Peyer's patch (tissue), 4 donors: ENCODE results near the gene AUTS2. TPM values are rescaled to one million over a fixed set of nuclear protein-coding genes. Genes with fewer than 3 reads are reported as not detected.

Source experiments
- DNase-seq, 3 donors: peaks; one replicate each; pipeline ENCODE4 v3.0.0-alpha.2; 2017 to 2019
- H3K27ac ChIP-seq, 4 donors: fragments of 200-600 bp; sonication (generic); one replicate each; pipeline ENCODE4 v1.5.1; 2016 to 2019
- H3K27me3 ChIP-seq, 2 donors: fragments of 200-600 bp; sonication (generic); one replicate each; pipeline ENCODE4 v1.5.1; 2019
- H3K36me3 ChIP-seq, 3 donors: fragments of 200-600 bp; sonication (generic); one replicate each; pipeline ENCODE4 v1.5.1; 2016 to 2019
- H3K4me1 ChIP-seq, 4 donors: fragments of 200-600 bp; sonication (generic); one replicate each; pipeline ENCODE4 v1.5.1; 2016 to 2019
- H3K4me3 ChIP-seq, 4 donors: fragments of 200-600 bp; sonication (generic); 1 replicate in 3 of 4; 2 replicates in 1 of 4; pipeline ENCODE4 v1.5.1; 2016 to 2019; ENCODE audit warnings: mild to moderate bottlenecking in 1 of 4
- H3K9me3 ChIP-seq, 4 donors: fragments of 200-600 bp; sonication (generic); one replicate each; pipeline ENCODE4 v1.5.1; 2016 to 2019; ENCODE audit warnings: mild to moderate bottlenecking in 1 of 4
- CTCF ChIP-seq, 6 experiments: fragments of 450-650 bp in 4 of 6; fragments of 200-600 bp in 2 of 6; sonication (generic) in 1 of 6; IDR thresholded peaks; one replicate each; pipeline ENCODE4 v1.5.1; 2017 to 2019; ENCODE audit warnings: antibody characterized with exemption in 6 of 6, mild to moderate bottlenecking in 3 of 6, moderate library complexity in 1 of 6
- POLR2A ChIP-seq, 2 donors: fragments of 450-650 bp; IDR thresholded peaks; one replicate each; pipeline ENCODE4 v1.5.1; 2017; ENCODE audit warnings: antibody characterized with exemption in 2 of 2, mild to moderate bottlenecking in 2 of 2, moderate library complexity in 2 of 2
- total RNA-seq, 4 donors: library from RNA; depleted of rRNA; stranded (reverse); fragments of >200 nt; gene quantifications; one replicate each; pipeline ENCODE4 v1.1.0, GENCODE V29; 2016

The AUTS2 gene
- total RNA-seq, 4 donors from 2014 or later, result 55.9 to 90.0 (median 72.6) TPM

GRCh38 chr7:70318511-70318910, 720.2 kb downstream of the AUTS2 start:
- H3K27ac ChIP-seq, result no peak overlapping the region
- TF ChIP-seq CTCF (IDR thresholded peaks at IDR 0.05), result no peak
- no peak for TF ChIP-seq POLR2A (IDR thresholded peaks at IDR 0.05)
- H3K27me3 ChIP-seq, result no peaks in the 10 kb centered on the region
- no peak overlapping the region for H3K4me3 ChIP-seq
- no peaks in the 10 kb centered on the region for H3K4me1 ChIP-seq
- no peaks in the 10 kb centered on the region for H3K36me3 ChIP-seq
- no peak for DNase-seq
- no peaks in the 10 kb centered on the region for H3K9me3 ChIP-seq

DNA sequence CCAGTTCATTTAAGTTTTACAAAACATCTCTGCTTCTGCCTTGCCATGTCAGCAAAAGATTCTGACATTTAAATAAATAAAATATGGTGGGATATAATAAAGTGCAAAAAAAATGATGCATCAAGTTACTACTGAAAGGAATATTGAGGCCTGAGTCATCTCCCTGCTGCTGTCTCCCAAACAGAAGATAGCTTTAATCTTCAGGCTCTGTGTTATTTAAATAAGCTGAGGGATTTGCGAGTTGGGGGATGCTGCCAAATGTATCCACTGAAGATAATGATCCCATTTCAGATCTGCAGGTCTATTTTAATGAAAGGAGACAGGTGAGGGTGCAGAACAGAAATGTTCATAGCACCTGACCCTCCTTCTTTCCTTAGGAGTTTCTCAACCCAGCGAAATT, 720.8 kb downstream of the AUTS2 start:
- no peak for DNase-seq
- Histone ChIP-seq H3K9me3 (no peaks in the 10 kb centered on the region), H3K36me3 (no peaks in the 10 kb centered on the region), H3K27ac (no peak overlapping the region), H3K27me3 (no peaks in the 10 kb centered on the region), H3K4me1 (no peaks in the 10 kb centered on the region), H3K4me3 (no peak overlapping the region)
- no peak for TF ChIP-seq CTCF (IDR thresholded peaks at IDR 0.05)
- no peak for TF ChIP-seq POLR2A (IDR thresholded peaks at IDR 0.05)

- Histone ChIP-seq H3K4me3 (no peak overlapping the region), H3K27me3 (no peaks in the 10 kb centered on the region)
Measured at GRCh38 chr7:70321016-70321590, 722.8 kb downstream of the AUTS2 start.

DNA sequence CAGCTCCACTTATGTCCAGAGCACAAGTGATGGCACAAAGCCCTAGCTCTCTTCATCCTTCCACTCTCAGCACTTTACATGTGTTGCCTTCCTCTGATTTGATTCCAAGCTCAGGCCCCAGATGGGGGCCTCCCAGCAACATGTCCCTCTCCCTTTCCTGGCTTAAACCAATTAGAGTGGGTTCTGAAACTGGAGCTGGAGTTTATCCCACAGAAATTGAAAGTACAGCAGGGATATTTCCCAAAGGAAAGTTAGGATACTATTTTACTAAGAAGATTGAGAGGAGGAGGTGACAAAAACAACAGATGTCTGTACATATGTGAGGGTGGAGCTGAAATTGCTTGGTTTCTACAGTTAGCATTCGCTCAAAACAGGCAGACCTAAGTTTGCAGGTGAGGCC, 724.6 kb downstream of the AUTS2 start:
- DNase-seq, result no peak
- Histone ChIP-seq H3K9me3 (no peaks in the 10 kb centered on the region), H3K4me1 (no peaks in the 10 kb centered on the region), H3K27me3 (no peaks in the 10 kb centered on the region), H3K4me3 (no peak overlapping the region), H3K27ac (no peak overlapping the region), H3K36me3 (no peaks in the 10 kb centered on the region)
- TF ChIP-seq POLR2A (IDR thresholded peaks at IDR 0.05) (no peak), CTCF (IDR thresholded peaks at IDR 0.05) (no peak)

More at GRCh38 chr7:70321016-70321590, 722.8 kb downstream of the AUTS2 start:
- H3K36me3 ChIP-seq, result no peaks in the 10 kb centered on the region
- no peak overlapping the region for H3K27ac ChIP-seq
- H3K4me1 ChIP-seq, result no peaks in the 10 kb centered on the region
- no peaks in the 10 kb centered on the region for H3K9me3 ChIP-seq
- DNase-seq, result no peak
- TF ChIP-seq CTCF (IDR thresholded peaks at IDR 0.05) (no peak), POLR2A (IDR thresholded peaks at IDR 0.05) (no peak)

DNA sequence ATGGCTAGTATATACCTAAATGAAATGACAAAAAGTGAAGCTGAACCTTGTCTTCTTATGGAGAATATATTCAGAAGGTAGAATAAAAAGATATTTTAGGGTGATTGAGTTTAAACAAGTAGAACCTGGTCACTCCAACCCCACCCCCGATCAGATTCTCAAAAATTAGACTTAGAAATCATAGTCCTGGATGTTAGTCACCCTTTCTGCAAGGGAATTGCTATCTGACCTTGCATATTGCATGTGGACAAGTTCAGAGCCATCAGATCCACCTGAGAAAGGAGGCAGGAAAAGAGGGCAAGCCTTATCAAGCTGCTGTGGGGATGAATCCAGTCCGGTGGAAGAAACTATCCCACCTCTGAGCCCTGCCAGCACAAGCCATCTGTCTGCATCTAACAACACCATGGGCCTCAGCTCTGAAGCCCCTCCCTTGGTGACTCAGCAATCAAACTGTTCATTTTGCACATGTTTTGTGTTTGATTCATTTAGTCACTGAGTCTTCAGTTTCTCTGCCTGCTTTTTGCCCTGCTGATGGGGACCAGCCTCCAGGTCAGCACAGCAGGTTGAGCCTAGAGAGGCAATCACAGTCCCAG, 727.3 kb downstream of the AUTS2 start:
- no peaks in the 10 kb centered on the region for H3K4me1 ChIP-seq
- no peaks in the 10 kb centered on the region for H3K27me3 ChIP-seq
- H3K4me3 ChIP-seq, result no peak overlapping the region
- no peaks in the 10 kb centered on the region for H3K36me3 ChIP-seq
- DNase-seq, result no peak
- H3K27ac ChIP-seq, result no peak overlapping the region
- TF ChIP-seq CTCF (IDR thresholded peaks at IDR 0.05) (no peak), POLR2A (IDR thresholded peaks at IDR 0.05) (no peak)
- H3K9me3 ChIP-seq, result no peaks in the 10 kb centered on the region
